Limb (tissue), 2 donors: ENCODE results near the gene PSME3IP1.
"Not testable (repeated sequence)": the region's sequence is repeated elsewhere in the genome, so short reads cannot be mapped to it uniquely, and the experiment has no call there.

Source experiments
- DNase-seq, 2 donors: peaks; one replicate each; pipeline ENCODE4 v3.0.0-alpha.2; 2016; ENCODE audit errors: extremely low spot score in 2 of 2

PSME3IP1 gene

GRCh38 chr16:57185945-57186871 is at the start of gene PSME3IP1, which contains the start of gene RSPRY1:
Gene PSME3IP1, minus strand, starts transcription at chr16:57186039. Its CDS starts 12,185 bp downstream, at chr16:57173854.
Gene RSPRY1, plus strand, starts transcription at chr16:57186329. Its CDS starts 18,330 bp downstream, at chr16:57204659.
- peak; percentile 98 to 99 for DNase-seq

GRCh38 chr16:57235128-57236021 is 49.5 kb upstream of the PSME3IP1 start:
- no peak for DNase-seq

- no peak for DNase-seq
These were observed 48.9 kb upstream of the PSME3IP1 start for GRCh38 chr16:57234707-57235092.

GRCh38 chr16:57233944-57234706 is 48.3 kb upstream of the PSME3IP1 start:
- no peak for DNase-seq

GRCh38 chr16:57231821-57232350 is 46.0 kb upstream of the PSME3IP1 start:
- DNase-seq, result no peak

GRCh38 chr16:57229079-57229478 is 43.2 kb upstream of the PSME3IP1 start:
- no peak for DNase-seq

GRCh38 chr16:57226701-57227621 is 41.1 kb upstream of the PSME3IP1 start:
- DNase-seq, result no peak

GRCh38 chr16:57225978-57226377 is 40.1 kb upstream of the PSME3IP1 start:
- no peak for DNase-seq

GRCh38 chr16:57224651-57225335 is 39.0 kb upstream of the PSME3IP1 start:
- DNase-seq, result no peak

- no peak for DNase-seq
These were observed 37.2 kb upstream of the PSME3IP1 start for GRCh38 chr16:57223057-57223456.

- no peak for DNase-seq
These were observed 31.1 kb upstream of the PSME3IP1 start for GRCh38 chr16:57216968-57217367.

- DNase-seq, result no peak
These were observed 27.6 kb upstream of the PSME3IP1 start for GRCh38 chr16:57213462-57213861.

- DNase-seq, result no peak
These were observed 23.9 kb upstream of the PSME3IP1 start for GRCh38 chr16:57209780-57210179.

- no peak for DNase-seq
These were observed 23.1 kb upstream of the PSME3IP1 start for GRCh38 chr16:57208926-57209325.

GRCh38 chr16:57204675-57205074 is 18.8 kb upstream of the PSME3IP1 start:
- no peak for DNase-seq

- no peak for DNase-seq
These were observed 17.6 kb upstream of the PSME3IP1 start for GRCh38 chr16:57203451-57203850.

GRCh38 chr16:57202095-57202886 is 16.5 kb upstream of the PSME3IP1 start:
- no peak for DNase-seq

GRCh38 chr16:57200926-57201325 is 15.1 kb upstream of the PSME3IP1 start:
- not testable (repeated sequence) for DNase-seq
